Inflammatory macrophage treated with lipopolysaccharide for 1 hour (primary cell): ENCODE data around the gene NEK6.

Source experiments
- DNase-seq, 2 donors: peaks; one replicate each; pipeline ENCODE4 v3.0.0-alpha.2; 2020 to 2022

NEK6 gene

GRCh38 chr9:124384846-124385245 lies 127.1 kb downstream of the NEK6 start:
- no peak for DNase-seq

GRCh38 chr9:124385623-124386022 lies 127.9 kb downstream of the NEK6 start:
- DNase-seq = no peak

GRCh38 chr9:124386201-124386600 lies 128.5 kb downstream of the NEK6 start:
- DNase-seq = no peak

GRCh38 chr9:124388275-124389048 lies 130.7 kb downstream of the NEK6 start:
- DNase-seq = no peak

GRCh38 chr9:124389146-124389939 lies 131.6 kb downstream of the NEK6 start:
- DNase-seq = no peak

GRCh38 chr9:124390794-124391658 lies 133.3 kb downstream of the NEK6 start:
- DNase-seq = no peak

GRCh38 chr9:124392254-124392870 lies 134.6 kb downstream of the NEK6 start:
- peak; percentile 58 to 73 for DNase-seq

- DNase-seq = peak; percentile 51 to 72
Measured at GRCh38 chr9:124392871-124393460, 135.2 kb downstream of the NEK6 start.

- peak in 1 of 2 donors; percentile 42 for DNase-seq
Measured at GRCh38 chr9:124394167-124394566, 136.4 kb downstream of the NEK6 start.

- no peak for DNase-seq
Measured at GRCh38 chr9:124394596-124394995, 136.8 kb downstream of the NEK6 start.

GRCh38 chr9:124395826-124396225 lies 138.1 kb downstream of the NEK6 start:
- DNase-seq = no peak

- no peak for DNase-seq
Measured at GRCh38 chr9:124398191-124398935, 140.6 kb downstream of the NEK6 start.

GRCh38 chr9:124399323-124399967 lies 141.7 kb downstream of the NEK6 start:
- DNase-seq = no peak

- DNase-seq = no peak
Measured at GRCh38 chr9:124399968-124400940, 142.5 kb downstream of the NEK6 start.
